Prostate gland (tissue), 2 donors: ENCODE results near the gene NFATC1.

Source experiments
- POLR2A ChIP-seq: fragments of 450-650 bp; IDR thresholded peaks from one replicate; pipeline ENCODE4 v1.6.1; 2016; ENCODE audit warnings: antibody characterized with exemption, mild to moderate bottlenecking
- POLR2AphosphoS5 ChIP-seq: sonication (generic); formaldehyde crosslinking; IDR thresholded peaks from one replicate; pipeline ENCODE4 v1.6.1; 2017; ENCODE audit warnings: antibody characterized with exemption
- TF ChIP-seq, protein P1 (sequence below), 4 experiments: fragments of 200-600 bp in 2 of 4; fragments of 450-650 bp in 2 of 4; sonication (generic) in 2 of 4; IDR thresholded peaks; 1 replicate in 3 of 4; 2 replicates in 1 of 4; pipeline ENCODE4 v1.5.1; 2016 to 2019; ENCODE audit warnings: antibody characterized with exemption in 4 of 4, mild to moderate bottlenecking in 2 of 4, moderate library complexity in 2 of 4

DNA sequence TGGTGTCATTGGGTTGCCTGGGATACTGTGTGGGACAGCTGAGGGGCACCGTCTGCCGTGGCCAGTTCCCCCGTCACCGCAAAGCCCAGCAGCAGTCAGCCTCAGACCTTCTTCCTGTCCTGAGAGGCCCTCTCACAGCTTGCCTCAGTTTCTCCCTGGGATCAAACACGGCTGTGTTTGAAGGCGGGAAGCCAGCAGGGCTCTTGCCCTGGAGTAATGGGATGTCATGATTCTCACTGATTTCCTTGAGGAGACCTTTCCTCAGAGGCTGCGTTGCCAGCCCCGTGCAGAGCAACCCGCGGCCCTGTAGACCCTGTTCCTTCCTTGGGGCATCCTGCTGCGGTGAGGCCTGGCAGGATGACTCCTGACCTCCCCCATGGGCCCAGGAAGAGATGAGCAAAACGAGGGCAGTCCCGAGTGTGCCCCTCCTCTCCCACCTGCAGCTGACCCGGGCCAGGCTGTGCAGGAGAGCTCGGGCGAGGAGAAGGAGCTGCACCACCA is 13.9 kb upstream of the NFATC1 start:
- TF ChIP-seq, protein P1, sequence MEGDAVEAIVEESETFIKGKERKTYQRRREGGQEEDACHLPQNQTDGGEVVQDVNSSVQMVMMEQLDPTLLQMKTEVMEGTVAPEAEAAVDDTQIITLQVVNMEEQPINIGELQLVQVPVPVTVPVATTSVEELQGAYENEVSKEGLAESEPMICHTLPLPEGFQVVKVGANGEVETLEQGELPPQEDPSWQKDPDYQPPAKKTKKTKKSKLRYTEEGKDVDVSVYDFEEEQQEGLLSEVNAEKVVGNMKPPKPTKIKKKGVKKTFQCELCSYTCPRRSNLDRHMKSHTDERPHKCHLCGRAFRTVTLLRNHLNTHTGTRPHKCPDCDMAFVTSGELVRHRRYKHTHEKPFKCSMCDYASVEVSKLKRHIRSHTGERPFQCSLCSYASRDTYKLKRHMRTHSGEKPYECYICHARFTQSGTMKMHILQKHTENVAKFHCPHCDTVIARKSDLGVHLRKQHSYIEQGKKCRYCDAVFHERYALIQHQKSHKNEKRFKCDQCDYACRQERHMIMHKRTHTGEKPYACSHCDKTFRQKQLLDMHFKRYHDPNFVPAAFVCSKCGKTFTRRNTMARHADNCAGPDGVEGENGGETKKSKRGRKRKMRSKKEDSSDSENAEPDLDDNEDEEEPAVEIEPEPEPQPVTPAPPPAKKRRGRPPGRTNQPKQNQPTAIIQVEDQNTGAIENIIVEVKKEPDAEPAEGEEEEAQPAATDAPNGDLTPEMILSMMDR (IDR thresholded peaks at IDR 0.05), result no peak
- TF ChIP-seq POLR2A (no peak), POLR2AphosphoS5 (no peak)
